Fibroblast of lung (primary cell): Measurements from ENCODE around the gene ADAD2.

Experiments used
- CTCF ChIP-seq, 2 donors: IDR thresholded peaks in 1 of 2; conservative IDR thresholded peaks in 1 of 2; 1 replicate in 1 of 2; 2 replicates in 1 of 2; pipeline ENCODE4 v1.5.1; 2011 to 2012; ENCODE audit warnings: low read length in 2 of 2, control low read depth in 1 of 2, inconsistent platforms in 1 of 2, low read depth in 1 of 2, mild to moderate bottlenecking in 1 of 2
- EZH2 ChIP-seq: IDR thresholded peaks from 2 replicates; pipeline ENCODE4 v1.5.1; 2012; ENCODE audit warnings: low read length, control low read depth, mild to moderate bottlenecking; ENCODE audit errors: missing control alignments

GRCh38 chr16:84246679-84247077, 55.7 kb downstream of the ADAD2 start:
- TF ChIP-seq CTCF (conservative IDR thresholded peaks at IDR 0.05 in 1 of 2, IDR thresholded peaks at IDR 0.05 in 1 of 2; ENCODE audit: low read depth in 1 of 2, low read length in 2 of 2), result no peak
- TF ChIP-seq EZH2, result no peak
